ENCODE data around the gene GZMM. TPM values are rescaled to one million over a fixed set of nuclear protein-coding genes. Genes with fewer than 3 reads are reported as not detected.

The GZMM gene
- total RNA-seq, 4 donors from 2014 or later: 2.8 to 4.0 TPM; not detected in 2

DNA sequence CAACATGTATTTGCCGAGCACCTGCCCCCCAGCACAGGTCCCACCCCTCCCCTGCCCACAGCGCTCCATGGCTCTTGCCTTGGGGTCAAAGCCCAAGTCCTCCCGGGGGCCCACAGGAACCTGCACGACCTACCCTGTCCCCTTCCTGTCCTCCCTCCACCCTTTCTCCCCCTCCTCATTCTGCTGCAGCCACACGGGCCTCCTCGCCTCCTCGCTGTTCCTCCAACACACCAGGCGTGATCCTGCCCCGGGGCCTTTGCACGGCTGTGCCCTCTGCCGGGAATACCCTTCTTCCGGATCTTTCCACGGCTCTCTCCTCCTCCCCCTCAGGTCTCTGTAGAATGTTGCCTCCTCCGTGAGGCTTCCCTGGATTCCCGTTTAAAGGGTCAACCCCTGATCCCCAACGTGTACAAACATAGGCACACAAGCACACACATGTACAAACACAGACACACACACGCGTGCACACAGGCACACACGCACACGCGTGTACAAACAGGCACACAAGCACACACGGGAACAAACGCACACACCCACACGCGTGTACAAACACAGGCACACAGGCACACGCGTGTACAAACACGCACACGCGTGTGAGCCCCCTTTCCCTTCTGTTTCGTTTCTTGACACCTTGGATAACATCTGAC, 44.8 kb upstream of the GZMM start:
- peaks cover 0 to 17% (median 4%) of the 10 kb centered on the region in 4 donors for H3K4me1 ChIP-seq
- H3K4me3 ChIP-seq: no peak overlapping the region
- H3K27ac ChIP-seq: no peak overlapping the region
- DNase-seq: no peak
- no peak for TF ChIP-seq POLR2A (IDR thresholded peaks at IDR 0.05)
- no peak for TF ChIP-seq CTCF (IDR thresholded peaks at IDR 0.05)
- H3K27me3 ChIP-seq: peaks cover 3 to 24% of the 10 kb centered on the region in 2 donors
- no peaks in the 10 kb centered on the region for H3K9me3 ChIP-seq
- no peaks in the 10 kb centered on the region for H3K36me3 ChIP-seq

- Histone ChIP-seq H3K9me3 (no peaks in the 10 kb centered on the region), H3K4me3 (no peak overlapping the region), H3K4me1 (peaks cover 0 to 18% (median 6%) of the 10 kb centered on the region in 4 donors), H3K36me3 (no peaks in the 10 kb centered on the region), H3K27me3 (peaks cover 0 to 18% of the 10 kb centered on the region in 2 donors), H3K27ac (no peak overlapping the region)
- DNase-seq: no peak
- TF ChIP-seq CTCF (IDR thresholded peaks at IDR 0.05): no peak
- TF ChIP-seq POLR2A (IDR thresholded peaks at IDR 0.05): no peak
These were observed 42.2 kb upstream of the GZMM start for GRCh38 chr19:501646-502045.

GRCh38 chr19:504616-505015, 39.2 kb upstream of the GZMM start:
- Histone ChIP-seq H3K27me3 (no peaks in the 10 kb centered on the region), H3K4me1 (peaks cover 5 to 23% (median 9%) of the 10 kb centered on the region in 4 donors), H3K9me3 (no peaks in the 10 kb centered on the region), H3K27ac (no peak overlapping the region), H3K36me3 (peaks cover 0 to 3% (median 0%) of the 10 kb centered on the region in 3 donors), H3K4me3 (no peak overlapping the region)
- DNase-seq: no peak
- no peak for TF ChIP-seq CTCF (IDR thresholded peaks at IDR 0.05)
- TF ChIP-seq POLR2A (IDR thresholded peaks at IDR 0.05): no peak

- H3K27me3 ChIP-seq: no peaks in the 10 kb centered on the region
- H3K27ac ChIP-seq: peak overlapping the region; percentile 84 to 98 (median 94)
- H3K4me1 ChIP-seq: peaks cover 5 to 40% (median 16%) of the 10 kb centered on the region in 4 donors
- no peaks in the 10 kb centered on the region for H3K9me3 ChIP-seq
- peaks cover 0 to 6% (median 0%) of the 10 kb centered on the region in 3 donors for H3K36me3 ChIP-seq
- TF ChIP-seq POLR2A (IDR thresholded peaks at IDR 0.05) (no peak), CTCF (IDR thresholded peaks at IDR 0.05) (peak; percentile 94 to 99 (median 98))
- H3K4me3 ChIP-seq: peak overlapping the region; percentile 84 to 100 (median 99)
- DNase-seq: peak; percentile 95 to 99 (median 96)
These were observed 37.2 kb upstream of the GZMM start for GRCh38 chr19:506404-507285.

DNA sequence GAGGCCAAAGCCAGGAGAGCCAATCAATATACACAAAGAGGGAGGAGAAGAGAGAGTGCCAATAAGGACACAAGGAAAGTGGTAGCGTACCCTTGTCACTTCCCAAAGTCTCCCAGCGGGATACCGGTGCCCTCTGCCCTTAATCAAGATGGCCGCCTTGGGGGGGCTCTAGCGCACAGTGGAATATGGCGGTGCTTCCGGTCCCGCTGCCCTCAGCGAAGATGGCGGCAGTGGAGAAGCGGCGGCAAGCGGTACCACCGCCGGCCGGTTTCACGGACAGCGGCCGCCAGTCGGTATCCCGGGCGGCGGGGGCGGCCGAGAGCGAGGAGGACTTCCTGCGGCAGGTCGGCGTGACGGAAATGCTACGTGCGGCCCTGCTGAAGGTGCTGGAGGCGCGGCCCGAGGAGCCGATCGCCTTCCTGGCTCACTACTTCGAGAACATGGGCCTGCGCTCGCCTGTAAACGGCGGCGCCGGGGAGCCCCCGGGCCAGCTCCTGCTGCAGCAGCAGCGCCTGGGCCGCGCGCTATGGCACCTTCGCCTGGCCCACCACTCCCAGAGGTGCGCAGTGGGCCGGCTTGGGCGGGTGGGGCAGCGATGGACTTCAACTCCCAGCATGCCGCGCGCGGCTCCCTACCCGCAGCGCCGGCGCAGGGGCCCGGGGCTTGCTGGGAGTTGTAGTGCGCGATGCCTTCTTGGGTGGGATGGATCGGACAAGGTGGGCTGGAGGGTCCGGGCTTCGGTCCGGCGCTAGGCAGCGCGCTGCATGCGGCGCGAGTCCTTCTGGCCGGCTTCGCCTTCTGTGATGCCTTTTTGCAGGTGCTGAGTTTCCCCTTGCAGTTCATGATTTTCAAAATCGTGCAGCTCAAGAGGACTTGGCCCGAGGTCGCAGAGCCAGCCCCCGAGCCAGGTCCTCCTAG, 36.3 kb upstream of the GZMM start, which contains the start of gene TPGS1:
Gene TPGS1 (plus strand): TSS at position 212 of the 918 bp plus-strand sequence. CDS start 10 bp downstream, at position 222.
- peak; percentile 88 to 94 (median 91) for DNase-seq
- peak within 1 kb of the TSS; percentile 84 to 100 (median 99) for H3K4me3 ChIP-seq
- peak; percentile 14 to 21 for TF ChIP-seq POLR2A (IDR thresholded peaks at IDR 0.05)
- TF ChIP-seq CTCF (IDR thresholded peaks at IDR 0.05): peak in 4 of 6 experiments; percentile 19 to 33 (median 24)
- no peaks in the 10 kb centered on the region for H3K9me3 ChIP-seq
- peaks cover 5 to 40% (median 17%) of the 10 kb centered on the region in 4 donors for H3K4me1 ChIP-seq
- H3K36me3 ChIP-seq: peaks cover 0 to 6% (median 0%) of the 10 kb centered on the region in 3 donors
- H3K27ac ChIP-seq: peak within 1 kb of the TSS; percentile 84 to 98 (median 94)
- H3K27me3 ChIP-seq: no peaks in the 10 kb centered on the region

Data from Peyer's patch (tissue), 4 donors.